Choroid plexus epithelial cell (primary cell): Measurements from ENCODE around the gene NCBP3.

Source experiments
- DNase-seq: peaks from one replicate; pipeline ENCODE4 v3.0.0-alpha.2; 2010; ENCODE audit warnings: low read depth
- H3K4me3 ChIP-seq: 2 replicates; pipeline ENCODE4 v1.5.1; 2011; ENCODE audit warnings: low read depth, mild to moderate bottlenecking, control low read depth, low read length, moderate library complexity
- TF ChIP-seq, protein P1 (sequence below): conservative IDR thresholded peaks from 2 replicates; pipeline ENCODE4 v1.5.1; 2011; ENCODE audit warnings: low read depth, mild to moderate bottlenecking, control low read depth, inconsistent platforms, low read length, moderate library complexity

The NCBP3 gene, protein sequence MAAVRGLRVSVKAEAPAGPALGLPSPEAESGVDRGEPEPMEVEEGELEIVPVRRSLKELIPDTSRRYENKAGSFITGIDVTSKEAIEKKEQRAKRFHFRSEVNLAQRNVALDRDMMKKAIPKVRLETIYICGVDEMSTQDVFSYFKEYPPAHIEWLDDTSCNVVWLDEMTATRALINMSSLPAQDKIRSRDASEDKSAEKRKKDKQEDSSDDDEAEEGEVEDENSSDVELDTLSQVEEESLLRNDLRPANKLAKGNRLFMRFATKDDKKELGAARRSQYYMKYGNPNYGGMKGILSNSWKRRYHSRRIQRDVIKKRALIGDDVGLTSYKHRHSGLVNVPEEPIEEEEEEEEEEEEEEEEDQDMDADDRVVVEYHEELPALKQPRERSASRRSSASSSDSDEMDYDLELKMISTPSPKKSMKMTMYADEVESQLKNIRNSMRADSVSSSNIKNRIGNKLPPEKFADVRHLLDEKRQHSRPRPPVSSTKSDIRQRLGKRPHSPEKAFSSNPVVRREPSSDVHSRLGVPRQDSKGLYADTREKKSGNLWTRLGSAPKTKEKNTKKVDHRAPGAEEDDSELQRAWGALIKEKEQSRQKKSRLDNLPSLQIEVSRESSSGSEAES

DNA sequence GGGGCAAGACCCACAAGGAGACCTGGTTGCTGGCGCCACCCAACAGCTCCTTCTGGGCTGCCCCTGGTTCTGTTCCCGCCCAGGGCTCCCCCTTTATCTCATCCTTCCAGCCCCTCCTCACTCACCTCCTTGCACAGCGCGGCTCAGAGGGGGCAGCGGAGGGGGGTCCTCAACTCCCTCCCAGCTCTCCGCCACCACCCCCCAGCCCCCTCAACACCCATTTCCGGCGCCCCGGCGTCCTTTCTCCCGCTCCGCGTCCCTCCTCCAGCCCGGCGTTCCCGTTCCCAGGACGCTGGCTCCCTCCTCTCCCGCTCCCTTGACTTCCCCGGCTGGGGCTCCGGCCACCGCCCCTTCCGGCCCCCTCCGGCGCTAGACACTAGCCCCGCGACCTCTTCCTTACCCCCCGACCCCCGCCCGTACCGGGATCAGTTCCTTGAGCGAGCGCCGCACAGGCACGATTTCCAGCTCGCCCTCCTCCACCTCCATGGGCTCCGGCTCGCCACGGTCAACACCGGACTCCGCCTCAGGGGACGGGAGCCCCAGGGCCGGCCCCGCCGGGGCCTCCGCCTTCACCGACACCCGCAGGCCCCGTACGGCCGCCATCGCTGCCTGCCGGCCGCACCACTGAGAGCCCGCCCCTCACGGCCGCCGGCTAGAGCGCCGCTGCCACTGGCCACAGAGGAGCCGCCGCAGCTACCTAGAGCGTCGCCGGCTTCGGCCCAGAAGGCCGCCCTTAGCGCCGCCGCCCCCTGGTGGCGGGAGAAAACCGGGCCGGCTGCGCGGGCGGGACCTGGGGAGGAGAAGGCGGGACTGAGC, at the start of gene NCBP3:
Gene NCBP3, minus strand, starts transcription at position 626 of the 816 bp plus-strand sequence. Its CDS starts 23 bp downstream, at position 603.
- TF ChIP-seq, protein P1, sequence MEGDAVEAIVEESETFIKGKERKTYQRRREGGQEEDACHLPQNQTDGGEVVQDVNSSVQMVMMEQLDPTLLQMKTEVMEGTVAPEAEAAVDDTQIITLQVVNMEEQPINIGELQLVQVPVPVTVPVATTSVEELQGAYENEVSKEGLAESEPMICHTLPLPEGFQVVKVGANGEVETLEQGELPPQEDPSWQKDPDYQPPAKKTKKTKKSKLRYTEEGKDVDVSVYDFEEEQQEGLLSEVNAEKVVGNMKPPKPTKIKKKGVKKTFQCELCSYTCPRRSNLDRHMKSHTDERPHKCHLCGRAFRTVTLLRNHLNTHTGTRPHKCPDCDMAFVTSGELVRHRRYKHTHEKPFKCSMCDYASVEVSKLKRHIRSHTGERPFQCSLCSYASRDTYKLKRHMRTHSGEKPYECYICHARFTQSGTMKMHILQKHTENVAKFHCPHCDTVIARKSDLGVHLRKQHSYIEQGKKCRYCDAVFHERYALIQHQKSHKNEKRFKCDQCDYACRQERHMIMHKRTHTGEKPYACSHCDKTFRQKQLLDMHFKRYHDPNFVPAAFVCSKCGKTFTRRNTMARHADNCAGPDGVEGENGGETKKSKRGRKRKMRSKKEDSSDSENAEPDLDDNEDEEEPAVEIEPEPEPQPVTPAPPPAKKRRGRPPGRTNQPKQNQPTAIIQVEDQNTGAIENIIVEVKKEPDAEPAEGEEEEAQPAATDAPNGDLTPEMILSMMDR = peak; percentile 73
- H3K4me3 ChIP-seq = peak within 1 kb of the TSS; percentile 93
- DNase-seq = peak; percentile 95

DNA sequence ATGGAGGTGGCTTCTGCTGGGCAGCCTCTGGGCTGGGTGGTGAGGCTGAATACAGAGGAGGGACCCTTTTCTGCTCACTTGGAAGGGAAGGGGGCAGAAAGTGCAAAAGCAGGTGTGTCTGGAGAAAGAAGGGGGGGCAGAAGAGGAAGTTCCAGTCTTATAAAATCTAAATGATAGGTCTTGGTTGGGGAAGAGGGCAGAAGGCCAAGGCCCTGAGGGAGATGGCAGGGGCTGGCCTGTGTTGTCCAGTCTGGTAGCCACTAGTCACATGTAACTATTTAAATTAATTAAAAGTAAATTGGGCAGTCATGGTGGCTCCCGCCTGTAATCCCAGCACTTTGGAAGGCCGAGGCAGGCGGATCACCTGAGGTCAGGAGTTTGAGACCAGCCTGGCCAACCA, 49.3 kb upstream of the NCBP3 start:
- TF ChIP-seq, protein P1 = no peak
- no peak overlapping the region for H3K4me3 ChIP-seq
- no peak for DNase-seq

DNA sequence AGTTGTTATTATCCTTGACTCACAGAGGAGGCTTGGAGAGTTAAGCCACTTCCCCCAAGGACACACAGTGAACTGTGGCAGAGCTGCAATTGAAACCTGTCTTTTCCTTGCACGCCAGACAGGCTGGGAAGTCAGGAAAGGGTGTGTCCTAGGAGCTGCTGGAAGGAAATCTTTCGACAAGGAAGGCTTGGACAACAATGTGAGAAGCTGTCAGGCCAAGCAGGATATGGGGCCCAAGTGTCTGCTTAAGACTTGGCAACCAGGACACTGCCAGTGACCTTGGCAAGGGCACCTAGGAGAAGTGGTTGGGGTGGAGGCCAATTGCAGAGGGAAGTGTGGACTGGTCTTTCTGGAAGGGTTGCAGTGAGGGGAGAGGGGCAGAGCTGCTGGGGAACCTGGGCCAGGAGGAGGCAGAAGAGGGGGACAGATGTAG, 48.9 kb upstream of the NCBP3 start:
- no peak overlapping the region for H3K4me3 ChIP-seq
- DNase-seq = no peak
- TF ChIP-seq, protein P1 = no peak

DNA sequence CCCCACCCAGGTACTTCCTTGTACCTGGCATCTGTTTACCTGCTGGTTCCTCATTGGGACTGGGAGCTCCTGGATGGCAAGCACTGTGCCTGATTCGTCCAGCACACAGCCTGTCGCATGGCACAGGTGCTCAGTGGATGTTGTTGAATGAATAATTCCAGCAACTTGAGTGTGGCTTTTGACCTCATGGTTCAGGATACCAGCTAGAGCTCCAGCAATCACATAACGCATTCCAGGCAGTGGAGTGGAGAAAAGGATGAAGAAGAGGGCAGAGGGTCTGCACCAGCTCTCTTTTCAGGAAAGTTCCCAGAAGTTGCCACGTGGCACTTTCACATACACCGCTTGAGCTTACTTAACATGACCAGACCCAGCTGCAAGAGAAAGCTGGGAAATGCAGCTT, 48.1 kb upstream of the NCBP3 start:
- TF ChIP-seq, protein P1 = no peak
- H3K4me3 ChIP-seq = no peak overlapping the region
- DNase-seq = no peak

DNA sequence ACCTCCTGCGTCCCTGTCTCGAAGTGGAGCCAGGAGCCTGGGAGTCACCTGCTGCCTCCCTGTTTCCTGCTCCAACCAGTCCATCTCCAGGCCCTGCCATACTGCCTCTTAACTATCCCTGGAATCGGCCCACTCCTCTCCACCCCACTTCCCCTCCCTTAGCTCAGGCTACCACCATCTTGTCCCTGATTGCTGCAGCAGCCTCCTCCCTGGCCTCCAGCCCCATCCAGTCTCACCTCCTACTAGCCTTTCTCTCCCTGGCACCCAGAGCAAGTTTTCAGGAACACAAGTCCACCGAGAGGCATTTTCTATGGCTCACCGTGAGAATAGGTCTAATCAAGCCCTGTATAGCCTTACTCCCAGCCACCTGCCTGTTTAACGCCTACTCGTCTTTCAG, 47.7 kb upstream of the NCBP3 start:
- H3K4me3 ChIP-seq = no peak overlapping the region
- TF ChIP-seq, protein P1 = no peak
- no peak for DNase-seq

DNA sequence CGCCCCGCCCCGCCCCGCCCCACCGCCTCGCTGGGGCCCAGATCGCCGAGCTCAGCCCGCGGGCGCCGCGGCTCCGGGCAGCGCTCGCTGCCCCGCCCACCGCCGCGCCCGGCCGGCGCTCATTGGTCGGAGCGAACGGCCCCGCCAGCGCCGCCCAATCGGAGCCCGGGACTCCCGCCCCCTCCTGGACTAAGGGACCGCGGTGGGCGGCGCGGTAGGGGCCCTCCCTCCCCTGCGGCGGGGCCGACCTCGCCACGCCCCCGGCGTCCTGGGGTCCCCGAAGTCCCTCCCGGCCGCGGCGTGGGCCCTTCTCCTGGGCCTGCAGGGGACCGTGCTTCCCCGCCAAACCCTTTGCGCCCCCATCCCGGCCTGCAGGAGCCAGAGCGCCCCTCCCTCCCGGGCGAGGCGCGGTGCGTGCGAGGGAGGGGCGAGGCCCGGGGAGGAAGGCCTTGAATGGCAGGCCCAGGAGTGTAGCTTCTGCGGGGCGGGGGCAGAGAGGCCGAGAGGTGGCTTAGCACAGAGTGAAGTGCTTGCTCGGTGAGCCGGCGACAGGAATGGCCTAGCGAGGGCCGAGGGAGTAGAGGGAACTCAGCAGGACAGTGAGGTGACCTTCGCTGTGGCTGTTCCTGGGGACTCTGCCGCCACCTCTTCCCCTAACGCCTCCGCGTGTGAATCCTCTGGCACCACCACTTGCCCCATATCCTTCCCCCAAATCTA, 47.1 kb upstream of the NCBP3 start, which contains the start of gene CAMKK1:
Gene CAMKK1, minus strand, starts transcription at position 51 of the 717 bp plus-strand sequence. CDS start 7,366 bp downstream, outside the sequence.
- DNase-seq = peak; percentile 73
- peak within 1 kb of the TSS; percentile 63 for H3K4me3 ChIP-seq

More for the DNA sequence above, 47.1 kb upstream of the NCBP3 start, which contains the start of gene CAMKK1:
- TF ChIP-seq, protein P1 = no peak
